ENCODE results near the gene RCAN3. TPM values are rescaled to one million over a fixed set of nuclear protein-coding genes. Genes with fewer than 3 reads are reported as not detected.
"Not testable (repeated sequence)": the region's sequence is repeated elsewhere in the genome, so short reads cannot be mapped to it uniquely, and the experiment has no call there.

RCAN3 gene
- total RNA-seq, 1 experiment from 2014 or later, result 17.5 TPM

DNA sequence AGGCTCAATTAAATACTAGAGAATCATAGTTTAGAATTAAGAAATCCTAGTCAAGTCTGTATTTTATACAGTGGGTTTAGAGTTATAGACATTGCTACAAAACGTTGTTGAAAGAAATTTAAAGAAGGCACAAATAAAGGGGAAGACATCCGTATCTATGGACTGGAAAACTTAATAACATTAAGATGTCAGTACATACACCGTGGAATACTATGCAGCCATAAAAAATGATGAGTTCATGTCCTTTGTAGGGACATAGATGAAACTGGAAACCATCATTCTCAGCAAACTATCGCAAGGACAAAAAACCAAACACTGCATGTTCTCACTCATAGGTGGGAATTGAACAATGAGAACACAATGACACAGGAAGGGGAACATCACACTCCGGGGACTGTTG lies 17.6 kb downstream of the RCAN3 start:
- DNase-seq (ENCODE audit: low read depth, low spot score); POLR2A ChIA-PET; H3K27me3 ChIP-seq (ENCODE audit: control insufficient read depth, insufficient read depth, low read length); ATAC-seq; H3K27ac ChIP-seq (ENCODE audit: low read length); in situ Hi-C loops (cut with HindIII; ENCODE audit: low pct_unique_long_range_greater_than_20kb, low sequenced_read_pairs); CTCF ChIA-PET; H3K4me3 ChIP-seq (ENCODE audit: low read depth in 2 of 2, low read length in 2 of 2); BruUV-seq (replicated peaks); intact Hi-C loops (cut with micrococcal nuclease; ENCODE audit: unreplicated experiment); H3K4me1 ChIP-seq (ENCODE audit: control insufficient read depth, insufficient read depth, low read length); H3K9me3 ChIP-seq (ENCODE audit: control insufficient read depth, insufficient read depth, low read depth, low read length); H3K36me3 ChIP-seq (ENCODE audit: control insufficient read depth, insufficient read depth, low read length): not testable (repeated sequence)

GRCh38 chr1:24525606-24526005 lies 23.0 kb downstream of the RCAN3 start:
- ChIA-PET CTCF (interaction anchor here (0.6 kb wide), 1 partner anchor 110 kb away, joined by 3 read pairs; the partner anchor contains the start of gene NIPAL3), POLR2A (interaction anchor here (0.5 kb wide), 1 partner anchor 302 kb away, joined by 11 read pairs; no protein-coding TSS in a partner anchor)
- no peak overlapping the region for H3K4me3 ChIP-seq (ENCODE audit: low read depth in 2 of 2, low read length in 2 of 2)
- H3K36me3 ChIP-seq (ENCODE audit: control insufficient read depth, insufficient read depth, low read length), result no peaks in the 10 kb centered on the region
- intact Hi-C loops (cut with micrococcal nuclease; ENCODE audit: unreplicated experiment), result no loop called here
- ATAC-seq (no peak), DNase-seq (ENCODE audit: low read depth, low spot score) (no peak)
- in situ Hi-C loops (cut with HindIII; ENCODE audit: low pct_unique_long_range_greater_than_20kb, low sequenced_read_pairs), result no loop called here
- no peaks in the 10 kb centered on the region for H3K9me3 ChIP-seq (ENCODE audit: control insufficient read depth, insufficient read depth, low read depth, low read length)
- TF ChIP-seq POLR2AphosphoS5 (IDR thresholded peaks at IDR 0.05; ENCODE audit: low read depth, low read length), result no peak
- TF ChIP-seq TCF7L2 (IDR thresholded peaks at IDR 0.05; ENCODE audit: low read depth, low read length), result no peak
- no peak for TF ChIP-seq CTCF (IDR thresholded peaks at IDR 0.05)
- no peak for TF ChIP-seq SIN3A (IDR thresholded peaks at IDR 0.05; ENCODE audit: borderline replicate concordance, insufficient read depth, low read depth, low read length)
- no peaks in the 10 kb centered on the region for H3K4me1 ChIP-seq (ENCODE audit: control insufficient read depth, insufficient read depth, low read length)
- H3K27me3 ChIP-seq (ENCODE audit: control insufficient read depth, insufficient read depth, low read length), result no peaks in the 10 kb centered on the region
- no peak overlapping the region for H3K27ac ChIP-seq (ENCODE audit: low read length)
- BruUV-seq (replicated peaks), result no TSS peak

- intact Hi-C loops (cut with micrococcal nuclease; ENCODE audit: unreplicated experiment), result no loop called here
- BruUV-seq (replicated peaks), result no TSS peak
- no peak for ATAC-seq
Observed at GRCh38 chr1:24526045-24526444, 23.4 kb downstream of the RCAN3 start.

More at GRCh38 chr1:24526045-24526444, 23.4 kb downstream of the RCAN3 start:
- in situ Hi-C loops (cut with HindIII; ENCODE audit: low pct_unique_long_range_greater_than_20kb, low sequenced_read_pairs), result no loop called here
- H3K36me3 ChIP-seq (ENCODE audit: control insufficient read depth, insufficient read depth, low read length), result no peaks in the 10 kb centered on the region
- H3K4me1 ChIP-seq (ENCODE audit: control insufficient read depth, insufficient read depth, low read length), result no peaks in the 10 kb centered on the region
- POLR2A ChIA-PET, result interaction anchor here (0.5 kb wide), 2 partner anchors 111 to 301 kb away, joined by 7 to 11 read pairs; no protein-coding TSS in a partner anchor
- no peak overlapping the region for H3K4me3 ChIP-seq (ENCODE audit: low read depth in 2 of 2, low read length in 2 of 2)
- no peaks in the 10 kb centered on the region for H3K9me3 ChIP-seq (ENCODE audit: control insufficient read depth, insufficient read depth, low read depth, low read length)
- CTCF ChIA-PET, result interaction anchor here (0.6 to 0.9 kb wide), 2 partner anchors 111 kb away, joined by 3 to 5 read pairs; partner anchors contain the start of gene NIPAL3
- no peaks in the 10 kb centered on the region for H3K27me3 ChIP-seq (ENCODE audit: control insufficient read depth, insufficient read depth, low read length)
- DNase-seq (ENCODE audit: low read depth, low spot score), result no peak
- no peak overlapping the region for H3K27ac ChIP-seq (ENCODE audit: low read length)
- TF ChIP-seq POLR2AphosphoS5 (IDR thresholded peaks at IDR 0.05; ENCODE audit: low read depth, low read length) (no peak), CTCF (IDR thresholded peaks at IDR 0.05) (no peak), SIN3A (IDR thresholded peaks at IDR 0.05; ENCODE audit: borderline replicate concordance, insufficient read depth, low read depth, low read length) (no peak), TCF7L2 (IDR thresholded peaks at IDR 0.05; ENCODE audit: low read depth, low read length) (no peak)
- TF ChIP-seq, protein P1, sequence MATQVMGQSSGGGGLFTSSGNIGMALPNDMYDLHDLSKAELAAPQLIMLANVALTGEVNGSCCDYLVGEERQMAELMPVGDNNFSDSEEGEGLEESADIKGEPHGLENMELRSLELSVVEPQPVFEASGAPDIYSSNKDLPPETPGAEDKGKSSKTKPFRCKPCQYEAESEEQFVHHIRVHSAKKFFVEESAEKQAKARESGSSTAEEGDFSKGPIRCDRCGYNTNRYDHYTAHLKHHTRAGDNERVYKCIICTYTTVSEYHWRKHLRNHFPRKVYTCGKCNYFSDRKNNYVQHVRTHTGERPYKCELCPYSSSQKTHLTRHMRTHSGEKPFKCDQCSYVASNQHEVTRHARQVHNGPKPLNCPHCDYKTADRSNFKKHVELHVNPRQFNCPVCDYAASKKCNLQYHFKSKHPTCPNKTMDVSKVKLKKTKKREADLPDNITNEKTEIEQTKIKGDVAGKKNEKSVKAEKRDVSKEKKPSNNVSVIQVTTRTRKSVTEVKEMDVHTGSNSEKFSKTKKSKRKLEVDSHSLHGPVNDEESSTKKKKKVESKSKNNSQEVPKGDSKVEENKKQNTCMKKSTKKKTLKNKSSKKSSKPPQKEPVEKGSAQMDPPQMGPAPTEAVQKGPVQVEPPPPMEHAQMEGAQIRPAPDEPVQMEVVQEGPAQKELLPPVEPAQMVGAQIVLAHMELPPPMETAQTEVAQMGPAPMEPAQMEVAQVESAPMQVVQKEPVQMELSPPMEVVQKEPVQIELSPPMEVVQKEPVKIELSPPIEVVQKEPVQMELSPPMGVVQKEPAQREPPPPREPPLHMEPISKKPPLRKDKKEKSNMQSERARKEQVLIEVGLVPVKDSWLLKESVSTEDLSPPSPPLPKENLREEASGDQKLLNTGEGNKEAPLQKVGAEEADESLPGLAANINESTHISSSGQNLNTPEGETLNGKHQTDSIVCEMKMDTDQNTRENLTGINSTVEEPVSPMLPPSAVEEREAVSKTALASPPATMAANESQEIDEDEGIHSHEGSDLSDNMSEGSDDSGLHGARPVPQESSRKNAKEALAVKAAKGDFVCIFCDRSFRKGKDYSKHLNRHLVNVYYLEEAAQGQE (IDR thresholded peaks at IDR 0.05; ENCODE audit: insufficient read depth in 1 of 2, low read depth in 2 of 2, low read length in 1 of 2), result no peak
